GM19099 (cell line): Measurements from ENCODE around the gene IL1RAPL2.

Source experiments
- POLR2A ChIP-seq: IDR thresholded peaks from 3 replicates; pipeline ENCODE4 v1.6.1; 2011; ENCODE audit warnings: low read depth; ENCODE audit not compliant: insufficient read length; ENCODE audit errors: extremely low read depth

IL1RAPL2 gene

DNA sequence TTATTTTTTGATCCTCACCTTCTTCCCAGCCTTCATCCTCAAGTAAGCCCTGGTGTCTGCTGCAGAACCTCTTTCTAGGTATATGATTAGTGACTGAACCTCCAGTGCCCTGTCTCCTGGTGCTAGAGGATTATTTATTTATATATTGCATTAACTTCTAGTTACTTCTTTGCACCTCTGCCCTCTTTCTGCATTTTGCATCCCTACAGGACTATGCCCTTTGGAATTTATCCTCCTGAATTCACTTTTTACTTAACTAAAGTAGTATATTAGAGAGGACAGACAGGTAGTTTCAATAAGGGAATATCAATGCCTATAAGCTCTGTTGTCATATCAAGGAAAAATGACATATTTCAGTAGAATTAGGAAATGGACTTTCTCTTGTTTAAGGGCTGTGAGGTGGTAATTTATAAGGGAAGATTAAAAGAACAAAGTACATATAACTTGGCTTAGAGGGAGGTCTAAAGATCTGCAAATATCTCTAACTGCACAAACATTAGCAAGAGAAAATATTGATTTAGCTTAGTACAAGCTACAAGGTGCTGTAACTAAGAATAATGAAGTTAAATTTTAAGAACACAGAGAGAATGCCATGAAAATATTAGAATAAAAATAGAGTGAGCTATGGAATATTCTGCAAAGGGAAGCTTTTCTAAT, 472.8 kb downstream of the IL1RAPL2 start:
- no peak for TF ChIP-seq POLR2A

DNA sequence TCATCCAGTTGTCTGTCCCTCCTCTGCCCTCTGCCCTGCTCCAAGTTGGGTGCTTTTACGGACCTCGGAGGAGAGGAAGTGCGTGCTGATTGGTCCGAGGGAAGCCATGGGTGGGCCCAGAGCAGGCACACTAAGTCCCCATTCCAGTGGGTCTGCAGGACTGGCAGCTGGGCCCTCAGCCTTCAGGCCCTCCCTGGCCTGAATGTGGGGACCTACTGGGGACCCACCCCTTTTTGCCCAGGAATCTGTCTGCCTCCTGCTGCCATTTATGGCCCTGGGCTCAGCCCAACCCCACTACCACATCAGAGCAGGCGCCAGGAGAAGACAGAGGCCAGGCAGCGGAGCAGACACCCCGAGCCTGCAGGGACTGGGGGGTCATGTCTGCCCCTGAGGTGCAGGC, 484.9 kb downstream of the IL1RAPL2 start:
- TF ChIP-seq POLR2A: no peak

DNA sequence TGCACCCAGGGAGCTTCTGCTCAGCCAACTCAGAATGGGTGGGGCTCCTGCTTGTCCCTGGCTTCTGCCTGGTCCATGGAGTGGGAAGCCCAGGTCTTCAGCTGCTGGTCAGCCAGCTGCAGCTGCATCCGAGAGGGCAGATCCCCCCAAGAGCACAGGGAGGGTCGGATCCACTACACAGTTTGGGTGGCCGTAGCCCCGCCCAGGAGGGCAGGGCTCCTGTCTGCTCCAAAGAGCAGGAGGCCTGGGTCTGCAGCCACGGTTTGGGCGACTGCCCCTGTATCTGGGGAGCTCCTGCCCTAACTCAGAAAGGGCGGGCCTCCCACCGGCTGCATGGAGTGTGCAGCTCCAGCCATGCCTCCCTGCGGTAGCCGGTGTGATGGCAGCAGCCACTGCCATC, 485.4 kb downstream of the IL1RAPL2 start:
- no peak for TF ChIP-seq POLR2A

DNA sequence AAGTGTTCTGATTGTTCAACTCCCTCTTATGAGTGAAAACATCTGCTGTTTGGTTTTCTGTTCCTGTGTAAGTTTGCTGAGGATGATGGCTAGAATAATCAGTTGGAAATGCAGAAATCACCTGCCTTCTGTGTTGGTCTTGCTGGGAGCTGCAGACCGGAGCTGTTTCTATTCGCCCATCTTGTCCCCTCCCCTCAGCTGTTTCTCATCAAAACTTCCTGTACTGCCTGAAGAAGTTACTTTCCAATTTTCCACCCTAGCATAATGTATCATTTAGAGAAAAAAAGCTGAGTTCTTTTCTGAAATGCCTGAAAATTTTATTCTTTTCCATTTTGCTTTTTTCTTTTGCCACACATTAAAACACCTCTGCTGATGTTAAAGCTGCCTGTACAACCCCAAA, 486.9 kb downstream of the IL1RAPL2 start:
- TF ChIP-seq POLR2A: no peak

DNA sequence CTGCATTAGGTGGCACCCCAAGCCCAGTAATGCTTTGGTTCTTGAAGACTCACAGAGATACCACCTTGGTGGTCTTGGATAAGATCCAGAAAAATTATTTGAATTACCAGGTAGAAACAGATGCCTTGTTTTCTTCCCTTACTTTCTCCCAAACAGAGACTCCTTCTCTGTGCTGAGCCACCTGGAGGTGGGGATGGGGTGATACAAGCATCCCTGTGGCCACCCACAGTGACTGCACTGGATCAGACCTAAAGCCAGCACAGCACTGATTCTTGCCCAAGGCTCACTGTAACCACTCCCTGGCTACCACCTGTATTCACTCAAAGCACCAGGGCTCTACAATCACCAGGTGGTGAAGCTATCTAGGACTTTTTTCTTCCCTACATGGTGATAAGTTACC, 497.7 kb downstream of the IL1RAPL2 start:
- TF ChIP-seq POLR2A: no peak

DNA sequence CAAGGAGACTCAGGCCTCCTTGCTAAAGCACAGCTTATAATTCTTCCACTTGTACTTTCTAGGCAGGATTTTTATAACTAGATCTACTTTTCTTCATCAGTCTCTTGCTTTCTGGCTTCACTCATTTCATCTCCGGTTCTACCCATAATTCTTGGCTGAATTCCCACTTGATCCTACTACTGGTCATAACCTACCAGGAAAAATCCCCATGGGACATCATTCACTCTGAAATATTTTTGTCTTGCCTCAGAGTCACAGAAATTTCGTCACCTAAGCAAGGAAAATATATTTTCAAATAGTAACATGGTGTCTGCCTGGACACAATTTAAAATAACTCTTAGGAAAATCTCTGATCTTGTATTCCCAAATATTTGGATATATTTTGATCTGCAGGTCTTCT, 532.2 kb downstream of the IL1RAPL2 start:
- TF ChIP-seq POLR2A: no peak

DNA sequence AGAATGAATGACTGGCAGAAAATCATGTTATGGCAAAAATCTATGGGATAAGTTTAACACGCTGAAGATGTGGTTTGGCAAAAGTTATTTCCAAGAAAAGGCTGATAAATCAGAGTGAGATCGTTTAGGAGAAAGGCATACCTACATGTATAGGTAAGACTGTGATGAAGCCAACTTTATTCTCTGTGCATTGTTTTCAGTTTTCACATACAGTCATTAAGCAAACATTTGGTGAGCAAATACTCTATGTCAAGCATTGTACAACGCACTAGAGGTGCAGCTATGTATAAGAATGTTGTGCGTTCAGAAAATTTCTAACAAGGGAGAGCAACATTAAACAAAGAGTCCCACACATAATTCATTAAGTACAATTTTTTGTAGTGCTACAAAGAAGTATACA, 532.8 kb downstream of the IL1RAPL2 start:
- TF ChIP-seq POLR2A: no peak

DNA sequence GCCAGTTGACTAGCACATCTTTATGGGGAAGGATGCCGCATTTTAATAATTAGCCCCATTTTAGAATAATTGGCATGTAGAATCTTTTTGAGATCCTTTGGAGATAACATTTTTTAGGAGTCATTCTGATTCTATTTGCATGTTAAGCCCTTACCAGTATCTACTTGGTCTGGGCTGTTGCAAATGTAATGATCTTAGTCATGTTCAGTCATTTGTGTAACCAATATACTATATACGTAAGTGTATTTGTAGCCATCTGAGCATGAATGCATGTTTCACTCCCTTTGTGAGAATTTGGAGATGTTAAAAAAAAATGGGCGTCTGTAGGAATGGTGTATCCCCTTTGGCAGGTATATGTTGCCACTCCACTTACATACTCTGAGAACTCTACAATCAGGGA, 535.4 kb downstream of the IL1RAPL2 start:
- no peak for TF ChIP-seq POLR2A

DNA sequence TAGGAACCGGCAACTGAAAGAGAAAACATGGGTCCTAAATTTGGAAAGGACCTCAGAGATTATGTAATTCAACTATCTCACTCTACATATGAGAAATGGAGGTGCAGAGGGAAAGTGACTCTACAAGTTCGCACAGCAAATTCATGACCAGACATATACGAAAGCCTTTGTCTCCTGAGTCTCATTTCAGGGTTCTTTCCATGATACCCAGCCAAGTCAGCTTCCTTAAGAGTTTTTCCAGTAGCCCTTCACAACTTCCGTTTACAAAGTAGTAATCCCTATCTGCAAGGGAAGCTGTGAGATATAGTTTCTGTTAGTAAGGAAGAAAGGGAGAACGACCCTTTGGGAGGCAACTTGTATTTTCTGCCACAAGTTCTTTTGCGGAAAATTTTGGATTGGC, 543.9 kb downstream of the IL1RAPL2 start:
- TF ChIP-seq POLR2A: no peak

DNA sequence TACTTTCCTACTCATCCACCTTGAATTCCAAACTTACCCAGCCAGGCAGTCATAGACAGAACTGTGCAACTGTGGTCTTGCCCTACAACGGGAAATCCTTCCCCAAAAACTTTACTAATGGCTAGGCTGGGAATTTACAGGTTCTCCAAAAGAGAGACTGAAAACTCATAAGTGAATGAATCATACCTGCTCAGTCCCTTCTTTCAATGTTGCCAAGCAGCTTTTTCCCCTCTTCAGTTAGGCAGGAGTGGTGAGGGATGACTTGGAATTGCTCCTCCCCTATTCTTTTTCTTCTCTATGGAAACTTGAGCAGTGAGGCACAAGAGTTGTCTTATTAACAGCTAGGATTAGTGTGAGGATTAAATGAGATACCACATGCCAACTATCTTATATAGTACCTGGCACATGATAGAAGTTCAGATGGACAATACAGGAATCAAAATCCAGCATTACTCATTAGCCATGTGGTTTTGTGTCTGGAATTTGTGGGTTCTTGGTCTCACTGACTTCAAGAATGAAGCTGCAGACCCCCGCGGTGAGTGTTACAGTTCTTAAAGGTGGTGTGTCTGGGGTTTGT, 548.6 kb downstream of the IL1RAPL2 start:
- TF ChIP-seq POLR2A: no peak

DNA sequence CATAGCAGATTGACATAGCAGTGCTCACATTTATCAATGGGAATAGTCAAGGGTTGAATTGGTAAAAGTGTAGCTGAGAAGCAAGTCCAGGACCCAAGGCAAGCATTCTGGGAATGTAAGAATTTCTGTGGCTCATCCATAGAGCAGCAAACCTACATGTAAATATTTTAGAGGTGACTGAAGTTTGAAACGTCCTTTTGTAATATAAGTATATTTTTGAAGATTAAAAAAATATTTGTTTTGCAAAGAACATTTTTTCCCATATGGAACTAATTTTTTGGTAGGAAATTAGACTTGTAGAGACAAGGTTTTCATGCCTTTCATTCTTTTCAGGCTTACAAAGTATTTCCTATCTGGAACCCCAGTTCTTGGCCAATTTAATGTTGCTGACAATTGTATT, 550.5 kb downstream of the IL1RAPL2 start:
- no peak for TF ChIP-seq POLR2A

DNA sequence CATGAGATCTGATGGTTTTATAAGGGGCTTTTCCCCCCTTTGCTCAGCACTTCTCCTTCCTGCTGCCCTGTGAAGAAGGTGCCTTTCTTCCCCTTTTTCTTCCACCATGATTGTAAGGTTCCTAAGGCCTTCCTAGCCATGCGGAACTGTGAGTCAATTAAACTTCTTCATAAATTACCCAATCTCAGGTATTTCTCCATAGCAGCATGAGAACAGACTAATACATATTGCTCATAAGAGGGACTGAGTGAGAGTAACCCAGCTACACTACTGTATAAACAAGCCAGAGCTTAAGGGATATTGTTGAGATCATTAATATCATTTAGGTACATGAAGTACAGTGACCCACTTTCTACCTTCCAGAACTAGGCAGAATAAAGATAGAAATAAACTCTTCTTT, 551.6 kb downstream of the IL1RAPL2 start:
- no peak for TF ChIP-seq POLR2A

DNA sequence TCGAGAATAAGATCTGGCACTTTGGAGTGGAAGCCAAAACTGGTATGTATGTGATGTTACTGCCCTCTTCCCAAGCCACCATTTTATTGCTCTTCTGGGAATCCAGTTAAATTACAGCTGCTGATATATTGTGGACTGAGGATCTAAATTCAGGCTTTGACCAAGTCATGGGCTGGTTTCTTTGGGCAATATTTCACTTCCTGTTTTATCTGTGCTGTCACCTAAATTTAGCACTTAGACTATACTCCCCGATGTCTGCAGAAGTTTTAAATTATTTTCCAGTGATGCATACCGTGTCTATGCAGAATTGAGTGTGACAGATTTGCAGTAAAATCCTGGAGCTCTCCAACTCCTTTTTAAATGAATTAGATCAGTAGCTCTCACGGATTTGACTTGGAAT, 554.5 kb downstream of the IL1RAPL2 start:
- TF ChIP-seq POLR2A: no peak

DNA sequence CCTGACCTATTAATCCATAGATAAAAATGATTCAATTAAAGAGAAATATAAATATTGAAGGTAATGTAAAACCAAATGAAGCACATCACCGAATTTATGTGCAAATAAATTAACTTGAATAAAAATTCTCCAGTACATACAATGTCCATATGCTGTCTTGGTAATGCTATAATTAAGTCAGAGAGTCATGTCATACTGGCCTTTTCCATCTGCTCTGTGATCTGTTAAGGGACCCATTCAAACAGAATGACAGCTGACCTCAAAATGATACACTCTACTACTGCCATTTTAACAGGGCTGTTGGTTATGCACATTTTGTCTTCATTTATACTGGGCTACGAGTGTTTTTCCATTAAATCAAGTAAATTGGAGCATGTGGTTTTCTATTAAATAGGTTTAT, 555.2 kb downstream of the IL1RAPL2 start:
- TF ChIP-seq POLR2A: no peak

DNA sequence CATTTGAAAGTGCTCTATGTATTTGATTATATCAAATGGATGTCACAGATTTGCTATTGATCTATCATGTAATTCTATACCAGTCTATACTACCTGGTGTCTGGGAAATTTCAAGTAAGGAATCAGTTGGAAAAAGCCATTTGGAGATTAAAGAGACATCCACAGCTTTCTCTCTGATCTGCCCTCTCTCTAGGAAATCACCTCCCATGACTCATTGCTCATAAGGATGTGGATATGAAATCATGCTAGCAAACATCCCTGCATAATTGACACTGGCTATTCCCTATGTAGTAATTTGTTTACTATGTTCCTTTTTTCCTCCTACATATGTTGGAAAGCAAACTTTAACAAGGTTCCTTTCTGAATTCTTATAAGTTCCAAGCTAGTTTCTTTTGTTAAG, 560.2 kb downstream of the IL1RAPL2 start:
- no peak for TF ChIP-seq POLR2A

DNA sequence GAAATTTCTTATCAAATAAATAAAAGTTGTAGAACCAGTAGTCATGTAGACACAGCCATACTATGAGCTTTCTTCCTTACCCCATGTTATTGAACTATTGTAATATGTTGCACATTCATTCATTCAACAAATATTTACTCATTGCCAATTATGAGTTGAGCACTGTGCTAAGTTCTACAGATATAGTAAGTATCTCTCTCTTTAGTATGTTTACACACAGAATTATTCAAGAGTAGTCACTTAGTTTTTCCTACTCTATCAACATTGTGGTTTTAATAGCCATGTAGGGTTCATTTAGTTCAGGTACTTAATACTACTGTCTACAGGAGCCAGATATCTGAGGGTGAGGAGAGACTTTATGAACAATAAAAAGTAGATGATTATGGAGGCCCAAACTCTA, 568.3 kb downstream of the IL1RAPL2 start:
- TF ChIP-seq POLR2A: no peak

DNA sequence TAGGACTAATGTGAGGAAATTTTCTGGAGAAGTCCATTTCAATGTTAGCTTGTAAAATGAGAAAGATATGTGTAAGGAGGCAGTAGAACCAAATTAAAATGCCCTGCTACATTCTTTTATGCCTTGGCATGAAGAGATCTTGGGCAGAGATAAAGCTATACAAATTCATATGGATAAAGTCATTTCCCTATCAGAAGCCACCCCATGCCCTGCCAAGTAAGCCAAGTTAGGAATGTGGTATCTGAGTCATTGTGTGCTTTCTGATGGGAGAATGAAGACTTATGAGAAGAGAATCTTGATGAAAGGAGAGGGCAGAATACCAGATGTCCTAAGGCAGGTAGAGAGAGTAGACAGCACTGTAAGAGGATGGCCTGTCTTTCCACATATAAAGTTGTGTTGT, 570.8 kb downstream of the IL1RAPL2 start:
- no peak for TF ChIP-seq POLR2A
